H1 (cell line): ENCODE results near the gene SESN2. TPM values are rescaled to one million over a fixed set of nuclear protein-coding genes. Genes with fewer than 3 reads are reported as not detected.

Experiments used
- CTCF ChIA-PET: fragments of 300-600 bp; sonication (Branson Sonifier 250); formaldehyde crosslinking; loops from one replicate; lab custom pipeline; 2021; ENCODE audit not compliant: partially characterized antibody; lab: Charles Lee
- POLR2A ChIA-PET: fragments of 300-600 bp; sonication (Branson Sonifier 250); formaldehyde crosslinking; loops from one replicate; lab custom pipeline; 2021; ENCODE audit warnings: inconsistent platforms; ENCODE audit not compliant: partially characterized antibody; lab: Charles Lee
- DNase-seq, 2 experiments: peaks; one replicate each; pipeline versions ENCODE4 v3.0.0 to v3.0.0-alpha.2; 2010 to 2022; ENCODE audit warnings: low spot score in 2 of 2, low read depth in 1 of 2, mixed read lengths in 1 of 2
- FAIRE-seq: peaks from 2 replicates; lab custom pipeline; 2011; peaks lifted over from hg19 to GRCh38; lab: Jason Lieb, UNC
- H2AFZ ChIP-seq: 2 replicates; pipeline ENCODE4 v1.8.1; 2012; ENCODE audit warnings: low read length, inconsistent platforms
- H2AK5ac ChIP-seq: 2 replicates; pipeline ENCODE4 v1.6.1; 2013; ENCODE audit warnings: low read depth, low read length
- H2BK120ac ChIP-seq: replicated peaks from 2 replicates; pipeline ENCODE3; 2013; ENCODE audit warnings: low read depth, low read length, inconsistent platforms
- H2BK12ac ChIP-seq: 2 replicates; pipeline ENCODE4 v1.6.1; 2013; ENCODE audit warnings: low read depth, low read length
- H2BK15ac ChIP-seq: 2 replicates; pipeline ENCODE4 v1.6.1; 2013; ENCODE audit warnings: low read length
- H2BK20ac ChIP-seq: 2 replicates; pipeline ENCODE4 v1.6.1; 2013; ENCODE audit warnings: low read length
- H2BK5ac ChIP-seq: 2 replicates; pipeline ENCODE4 v1.6.1; 2013; ENCODE audit warnings: low read depth, low read length
- H3K14ac ChIP-seq: 2 replicates; pipeline ENCODE4 v1.6.1; 2013; ENCODE audit warnings: inconsistent platforms; ENCODE audit not compliant: insufficient read length
- H3K18ac ChIP-seq: 2 replicates; pipeline ENCODE4 v1.6.1; 2013; ENCODE audit warnings: low read length; ENCODE audit errors: extremely low read depth
- H3K23ac ChIP-seq: 2 replicates; pipeline ENCODE4 v1.6.1; 2013; ENCODE audit warnings: inconsistent platforms; ENCODE audit not compliant: insufficient read length
- H3K23me2 ChIP-seq: 2 replicates; pipeline ENCODE4 v1.6.1; 2013; ENCODE audit warnings: low read depth, low read length
- H3K27ac ChIP-seq: 2 replicates; pipeline ENCODE4 v1.6.1; 2011; ENCODE audit warnings: low read depth, low read length, inconsistent platforms
- H3K27me3 ChIP-seq, 4 experiments: replicated peaks in 1 of 4; 1 replicate in 1 of 4; 2 replicates in 3 of 4; pipeline versions ENCODE4 v1.6.1 to v1.8.1; 2011 to 2013; ENCODE audit warnings: low read length in 3 of 4, mild to moderate bottlenecking in 3 of 4, inconsistent platforms in 2 of 4, mixed read lengths in 2 of 4, moderate library complexity in 1 of 4; ENCODE audit not compliant: control insufficient read depth in 3 of 4, insufficient read depth in 3 of 4; ENCODE audit errors: extremely low read depth in 1 of 4
- H3K36me3 ChIP-seq, 4 experiments: 2 replicates each; pipeline versions ENCODE4 v1.6.1 to v1.8.1; 2011 to 2013; ENCODE audit warnings: mild to moderate bottlenecking in 4 of 4, low read length in 3 of 4, moderate library complexity in 2 of 4, control low read depth in 1 of 4, inconsistent platforms in 1 of 4; ENCODE audit not compliant: insufficient read depth in 4 of 4, control insufficient read depth in 2 of 4
- H3K4ac ChIP-seq: replicated peaks from 2 replicates; pipeline ENCODE3; 2013; ENCODE audit warnings: low read length, low read depth, mixed read lengths, inconsistent platforms; ENCODE audit not compliant: insufficient read length
- H3K4me1 ChIP-seq, 4 experiments: replicated peaks in 1 of 4; 1 replicate in 1 of 4; 2 replicates in 3 of 4; pipeline versions ENCODE4 v1.6.1 to v1.8.1; 2011 to 2013; ENCODE audit warnings: low read length in 3 of 4, inconsistent platforms in 2 of 4, mixed read lengths in 1 of 4; ENCODE audit not compliant: insufficient read depth in 4 of 4, control insufficient read depth in 3 of 4
- H3K4me2 ChIP-seq, 2 experiments: 2 replicates each; pipeline versions ENCODE4 v1.6.1 to v1.8.1; 2011 to 2013; ENCODE audit warnings: low read depth in 2 of 2, low read length in 2 of 2, control low read depth in 1 of 2, inconsistent platforms in 1 of 2, mild to moderate bottlenecking in 1 of 2; ENCODE audit not compliant: insufficient read depth in 1 of 2
- H3K4me3 ChIP-seq, 4 experiments: fragments of 200-600, 300-600 bp in 1 of 4; sonication (generic), shearing (Covaris generic), sonication (Bioruptor Twin) in 1 of 4; 2 replicates each; pipeline versions ENCODE4 v1.5.1 to v1.8.1; 2011 to 2016; ENCODE audit warnings: low read length in 4 of 4, low read depth in 3 of 4, control low read depth in 2 of 4, inconsistent platforms in 2 of 4, mild to moderate bottlenecking in 2 of 4, mixed read lengths in 1 of 4, moderate library complexity in 1 of 4; ENCODE audit not compliant: insufficient read depth in 2 of 4; ENCODE audit errors: extremely low read depth in 1 of 4
- H3K56ac ChIP-seq: replicated peaks from 2 replicates; pipeline ENCODE3; 2013; ENCODE audit warnings: low read depth, mild to moderate bottlenecking, mixed read lengths, low read length, inconsistent platforms; ENCODE audit not compliant: insufficient read length
- H3K79me1 ChIP-seq: 2 replicates; pipeline ENCODE4 v1.6.1; 2013; ENCODE audit warnings: low read depth, low read length, control low read depth
- H3K79me2 ChIP-seq, 2 experiments: 2 replicates each; pipeline versions ENCODE4 v1.6.1 to v1.8.1; 2012 to 2013; ENCODE audit warnings: low read length in 2 of 2, mild to moderate bottlenecking in 2 of 2, inconsistent platforms in 1 of 2; ENCODE audit not compliant: insufficient read depth in 2 of 2, control insufficient read depth in 1 of 2
- H3K9ac ChIP-seq, 4 experiments: replicated peaks in 1 of 4; 1 replicate in 1 of 4; 2 replicates in 3 of 4; pipeline versions ENCODE4 v1.6.1 to v1.8.1; 2011 to 2013; ENCODE audit warnings: low read depth in 3 of 4, low read length in 3 of 4, control low read depth in 2 of 4, mild to moderate bottlenecking in 2 of 4, moderate library complexity in 2 of 4, inconsistent platforms in 1 of 4; ENCODE audit errors: extremely low read depth in 1 of 4
- H3K9me3 ChIP-seq, 2 experiments: 2 replicates each; pipeline versions ENCODE4 v1.6.1 to v1.8.1; 2012 to 2013; ENCODE audit warnings: mild to moderate bottlenecking in 2 of 2, moderate library complexity in 2 of 2, control low read depth in 1 of 2, inconsistent platforms in 1 of 2, low read depth in 1 of 2, low read length in 1 of 2, mixed read lengths in 1 of 2; ENCODE audit not compliant: insufficient read depth in 2 of 2
- H4K20me1 ChIP-seq, 2 experiments: replicated peaks in 1 of 2; 2 replicates each; pipeline versions ENCODE3 to v1.8.1; 2011 to 2013; ENCODE audit warnings: inconsistent platforms in 2 of 2, low read length in 2 of 2, mild to moderate bottlenecking in 1 of 2; ENCODE audit not compliant: insufficient read depth in 2 of 2, control insufficient read depth in 1 of 2
- H4K5ac ChIP-seq: 2 replicates; pipeline ENCODE4 v1.6.1; 2013; ENCODE audit warnings: low read length, low read depth, mixed read lengths, inconsistent platforms; ENCODE audit not compliant: insufficient read length
- H4K8ac ChIP-seq: 2 replicates; pipeline ENCODE4 v1.8.0; 2013; ENCODE audit warnings: mild to moderate bottlenecking, moderate library complexity, low read length, inconsistent platforms; ENCODE audit not compliant: insufficient read depth; ENCODE audit errors: extremely low read depth
- H4K91ac ChIP-seq: replicated peaks from 2 replicates; pipeline ENCODE3; 2013; ENCODE audit warnings: low read length, mixed read lengths, inconsistent platforms; ENCODE audit not compliant: insufficient read length
- BACH1 ChIP-seq: IDR thresholded peaks from 2 replicates; pipeline ENCODE4 v1.6.1; 2012; ENCODE audit warnings: low read length, improper control_type of control experiment
- BRCA1 ChIP-seq: IDR thresholded peaks from 2 replicates; pipeline ENCODE4 v1.6.1; 2012; ENCODE audit warnings: low read depth, low read length, improper control_type of control experiment
- EGR1 ChIP-seq: IDR thresholded peaks from 2 replicates; pipeline ENCODE4 v1.6.1; 2011; ENCODE audit warnings: low read depth, low read length, borderline replicate concordance
- EZH2 ChIP-seq: fragments of 200-600 bp; sonication (generic); IDR thresholded peaks from 2 replicates; pipeline ENCODE4 v1.7.1; 2012; ENCODE audit warnings: low read depth, mild to moderate bottlenecking, moderate library complexity, low read length, inconsistent platforms; ENCODE audit not compliant: severe bottlenecking
- HDAC2 ChIP-seq, 2 experiments: fragments of 300-600 bp in 1 of 2; sonication (generic) in 1 of 2; IDR thresholded peaks; 2 replicates each; pipeline ENCODE4 v1.6.1; 2011 to 2012; ENCODE audit warnings: low read depth in 2 of 2, low read length in 2 of 2, mild to moderate bottlenecking in 2 of 2, moderate library complexity in 2 of 2, borderline replicate concordance in 1 of 2, inconsistent platforms in 1 of 2
- JUND ChIP-seq: IDR thresholded peaks from 2 replicates; pipeline ENCODE4 v1.6.1; 2011; ENCODE audit warnings: mild to moderate bottlenecking, improper control_type of control experiment, low read length
- NRF1 ChIP-seq: IDR thresholded peaks from 2 replicates; pipeline ENCODE4 v1.6.1; 2011; ENCODE audit warnings: mild to moderate bottlenecking, low read depth, low read length, improper control_type of control experiment
- RNF2 ChIP-seq: fragments of 200-900, 300-1000 bp; sonication (generic); IDR thresholded peaks from 2 replicates; pipeline ENCODE4 v1.7.1; 2016; ENCODE audit warnings: borderline replicate concordance, low read depth, mild to moderate bottlenecking, antibody characterized with exemption, low read length; ENCODE audit not compliant: poor library complexity, severe bottlenecking; ENCODE audit errors: missing control alignments
- RXRA ChIP-seq: IDR thresholded peaks from 2 replicates; pipeline ENCODE4 v1.6.1; 2011; ENCODE audit warnings: low read depth, mild to moderate bottlenecking, low read length, moderate library complexity; ENCODE audit not compliant: insufficient read depth
- WGBS, 2 experiments: shearing (Covaris generic) in 1 of 2; methylation state at CpG; one replicate each; pipeline versions ENCODE4 v1.1.6 to v1.1.7; 2013 to 2015; ENCODE audit warnings: low lambda C conversion rate in 2 of 2, mixed read lengths in 2 of 2, inconsistent platforms in 1 of 2, low coverage in 1 of 2, missing lambda C conversion rate in 1 of 2; ENCODE audit not compliant: insufficient replicate concordance in 2 of 2, insufficient coverage in 1 of 2, insufficient read length in 1 of 2; ENCODE audit errors: extremely low coverage in 1 of 2, missing lambda C conversion rate in 1 of 2; 5-methylcytosine and 5-hydroxymethylcytosine counted together
- polyA plus RNA-seq, 7 experiments: library from polyadenylated mRNA; depleted of rRNA in 3 of 7; stranded (reverse) in 5 of 7; unstranded in 2 of 7; fragments of >200 nt in 5 of 7; fragments of 200-250 nt in 2 of 7; gene quantifications; 1 replicate in 5 of 7; 2 replicates in 1 of 7; 4 replicates in 1 of 7; pipeline versions ENCODE4 v1.2.1 to v1.2.3, GENCODE V29; 2011 to 2013; ENCODE audit warnings: missing spikeins in 2 of 7, mixed read lengths in 2 of 7
- total RNA-seq: library from RNA; stranded (reverse); fragmentation: NEBNext Ultra II Directional; extraction: Animal tissue kit (Norgen Biotek cat#: 25700); gene quantifications from 2 replicates; pipeline ENCODE4 v1.2.1, GENCODE V29; 2021
- TF ChIP-seq, protein P1 (sequence below): IDR thresholded peaks from 2 replicates; pipeline ENCODE4 v1.6.1; 2011; ENCODE audit warnings: low read length, improper control_type of control experiment

The SESN2 gene
- total and polyA plus RNA-seq, 2 of the 8 experiments (the other 6 are each of a cell fraction or from before 2014, with no cell fraction given): 25.1 to 33.0 TPM

DNA sequence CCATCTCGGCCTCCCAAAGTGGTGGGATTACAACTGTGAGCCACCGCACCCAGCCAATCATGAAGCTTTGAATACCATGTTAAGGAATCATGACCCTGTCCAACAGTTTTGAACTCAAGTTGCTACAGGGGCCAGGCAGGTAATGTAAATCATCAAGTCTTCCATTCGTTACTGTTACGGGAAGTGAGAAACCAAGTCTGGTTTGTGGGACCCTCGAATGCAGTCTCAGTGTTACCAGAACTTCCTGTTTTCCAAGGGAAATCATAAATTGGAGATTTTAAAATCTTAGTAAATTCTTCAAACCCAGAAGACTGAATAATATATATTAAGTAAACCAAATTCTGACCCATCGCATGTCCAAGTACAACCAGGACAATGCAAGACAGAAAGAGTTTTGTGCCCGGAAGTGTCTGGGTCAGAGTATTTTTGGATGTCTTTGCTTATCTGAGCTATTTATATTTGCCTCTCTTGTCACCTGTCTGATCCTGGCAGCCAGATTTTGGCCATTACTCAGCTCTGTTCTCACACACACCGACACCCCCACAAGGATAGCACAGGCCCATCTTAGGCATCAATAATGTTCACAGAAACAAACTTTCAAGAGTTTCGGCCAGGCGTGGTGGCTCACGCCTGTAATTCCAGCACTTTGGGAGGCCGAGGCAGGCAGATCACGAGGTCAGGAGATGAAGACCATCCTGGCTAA, 14.6 kb upstream of the SESN2 start:
- no peak overlapping the region for H2BK5ac ChIP-seq
- H4K20me1 ChIP-seq: no peaks in the 10 kb centered on the region
- no peak overlapping the region for H2BK12ac ChIP-seq
- H3K23me2 ChIP-seq: no peaks in the 10 kb centered on the region
- H4K5ac ChIP-seq: no peak overlapping the region
- ChIA-PET CTCF (interaction anchor here (0.7 to 2.4 kb wide), 3 partner anchors 9 to 244 kb away, joined by 3 to 5 read pairs (median 4); no protein-coding TSS in a partner anchor), POLR2A (interaction anchor here (0.8 to 12.3 kb wide), 7 partner anchors 7 to 265 kb away, joined by 3 to 296 read pairs (median 5); partner anchors contain the start of genes ATP5IF1, DNAJC8 and SESN2)
- no peaks in the 10 kb centered on the region for H3K9me3 ChIP-seq
- H2AFZ ChIP-seq: no peak overlapping the region
- no peak overlapping the region for H2AK5ac ChIP-seq
- H3K4ac ChIP-seq: no peak overlapping the region
- no peak overlapping the region for H2BK15ac ChIP-seq
- H4K91ac ChIP-seq: no peak overlapping the region
- 95% methylated on average over 13 of the region's 13 CpGs; no CpG with 5 or more reads in 1 of the 2 experiments for WGBS, 2 experiments
- H3K4me3 ChIP-seq: no peak overlapping the region
- no peak overlapping the region for H2BK20ac ChIP-seq
- no peak overlapping the region for H3K14ac ChIP-seq
- no peak overlapping the region for H3K18ac ChIP-seq
- FAIRE-seq (no peak), DNase-seq (no peak)
- no peaks in the 10 kb centered on the region for H3K27me3 ChIP-seq
- no peak overlapping the region for H4K8ac ChIP-seq
- no peak overlapping the region for H3K23ac ChIP-seq
- no peak overlapping the region for H3K56ac ChIP-seq
- H3K4me2 ChIP-seq: no peak overlapping the region
- no peaks in the 10 kb centered on the region for H3K79me1 ChIP-seq
- no peak overlapping the region for H2BK120ac ChIP-seq
- no peak overlapping the region for H3K27ac ChIP-seq
- no peaks in the 10 kb centered on the region for H3K79me2 ChIP-seq
- H3K36me3 ChIP-seq: no peaks in the 10 kb centered on the region
- H3K4me1 ChIP-seq: peaks cover 6 to 15% (median 9%) of the 10 kb centered on the region in 4 experiments; a peak in 6 of 7 replicates
- no peak overlapping the region for H3K9ac ChIP-seq
- TF ChIP-seq, protein P1, sequence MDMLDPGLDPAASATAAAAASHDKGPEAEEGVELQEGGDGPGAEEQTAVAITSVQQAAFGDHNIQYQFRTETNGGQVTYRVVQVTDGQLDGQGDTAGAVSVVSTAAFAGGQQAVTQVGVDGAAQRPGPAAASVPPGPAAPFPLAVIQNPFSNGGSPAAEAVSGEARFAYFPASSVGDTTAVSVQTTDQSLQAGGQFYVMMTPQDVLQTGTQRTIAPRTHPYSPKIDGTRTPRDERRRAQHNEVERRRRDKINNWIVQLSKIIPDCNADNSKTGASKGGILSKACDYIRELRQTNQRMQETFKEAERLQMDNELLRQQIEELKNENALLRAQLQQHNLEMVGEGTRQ: no peak
- TF ChIP-seq RXRA: no peak
- TF ChIP-seq JUND: no peak
- no peak for TF ChIP-seq RNF2
- TF ChIP-seq HDAC2 (IDR thresholded peaks at IDR 0.05; ENCODE audit: borderline replicate concordance in 1 of 2, low read depth in 2 of 2, low read length in 2 of 2): no peak
- TF ChIP-seq BACH1: no peak
- no peak for TF ChIP-seq NRF1
- TF ChIP-seq BRCA1: no peak
- TF ChIP-seq EGR1: no peak
- TF ChIP-seq EZH2: no peak
